Right lobe of liver (tissue), 6 donors: Measurements from ENCODE around the gene VEGFA. TPM values are rescaled to one million over a fixed set of nuclear protein-coding genes. Genes with fewer than 3 reads are reported as not detected.
A peak's percentile ranks its signal among the peaks of the same experiment; 100 is the strongest.

Source experiments
- ATAC-seq, 4 donors: fragments of 200-7000 bp; cut with Tn5 transposase; one replicate each; pipeline ENCODE4 v1.9.1; 2020; ENCODE audit warnings: mild to moderate bottlenecking in 4 of 4, moderate library complexity in 4 of 4
- DNase-seq, 3 donors: peaks; one replicate each; pipeline ENCODE4 v3.0.0-alpha.2; 2020
- H3K27ac ChIP-seq, 3 donors: fragments of 200-600 bp; one replicate each; pipeline ENCODE4 v1.8.0; 2022
- H3K27me3 ChIP-seq, 2 donors: fragments of 200-600 bp; one replicate each; pipeline ENCODE4 v1.8.0; 2022
- H3K36me3 ChIP-seq, 4 donors: fragments of 200-600 bp; sonication (generic) in 1 of 4; one replicate each; pipeline versions ENCODE4 v1.5.1 to v1.8.0; 2017 to 2022; ENCODE audit warnings: control low read depth in 1 of 4
- H3K4me1 ChIP-seq, 4 donors: fragments of 200-600 bp; sonication (generic) in 1 of 4; one replicate each; pipeline versions ENCODE4 v1.5.1 to v1.8.0; 2017 to 2022; ENCODE audit warnings: control low read depth in 1 of 4
- H3K4me3 ChIP-seq, 3 donors: fragments of 200-600 bp; one replicate each; pipeline ENCODE4 v1.8.0; 2022
- H3K9me3 ChIP-seq, 4 donors: fragments of 200-600 bp; sonication (generic) in 1 of 4; one replicate each; pipeline versions ENCODE4 v1.5.1 to v1.8.0; 2017 to 2022; ENCODE audit warnings: control low read depth in 1 of 4
- CTCF ChIP-seq, 4 donors: fragments of 200-600 bp in 3 of 4; fragments of 450-650 bp in 1 of 4; IDR thresholded peaks; one replicate each; pipeline versions ENCODE4 v1.5.1 to v1.8.0; 2016 to 2022; ENCODE audit warnings: antibody characterized with exemption in 4 of 4, mild to moderate bottlenecking in 2 of 4
- POLR2A ChIP-seq: fragments of 450-650 bp; IDR thresholded peaks from one replicate; pipeline ENCODE4 v1.6.1; 2017; ENCODE audit warnings: antibody characterized with exemption, mild to moderate bottlenecking
- WGBS: methylation state at CpG from one replicate; pipeline ENCODE4 v1.1.6; 2018; ENCODE audit warnings: low coverage, low lambda C conversion rate; ENCODE audit not compliant: insufficient coverage; ENCODE audit errors: missing lambda C conversion rate; 5-methylcytosine and 5-hydroxymethylcytosine counted together
- intact Hi-C, 2 donors: fragments of 100-400 bp; cut with DNase I; formaldehyde crosslinking; loops; one replicate each; pipeline versions ENCODE4 v1.11.2 to v1.14.1; 2022
- total RNA-seq, 6 experiments: library from RNA; depleted of rRNA in 2 of 6; stranded (reverse); fragments of >200 nt in 2 of 6; fragmentation: NEBNext Ultra II Directional in 3 of 6; extraction: Animal tissue kit (Norgen Biotek cat#: 25700) in 3 of 6; gene quantifications; one replicate each; pipeline versions ENCODE4 v1.1.0 to v1.2.4, GENCODE V29; 2016 to 2023
- donor health status: DM: no; HTN: yes; CAD: no.
- donor health status: DM: no; HTN: no; CAD: no.
- donor health status: DM: no; HTN: no; CAD: no.
- donor health status: DM: no; HTN: yes; CAD: no.
- donor health status: DM: no; HTN: yes; CAD: no.

VEGFA gene
- total RNA-seq, 6 experiments from 2014 or later: 91.3 to 571 (median 132) TPM

- intact Hi-C loops: no loop called here
- ATAC-seq: peak in 2 of 4 donors; percentile 16 to 49
Measured at GRCh38 chr6:43810965-43811732, 41.1 kb downstream of the VEGFA start.

GRCh38 chr6:43811733-43812099 lies 41.7 kb downstream of the VEGFA start:
- DNase-seq: no peak
- WGBS: 100% methylated on average over 2 of the region's 2 CpGs
- H3K27ac ChIP-seq: no peak overlapping the region
- TF ChIP-seq CTCF (IDR thresholded peaks at IDR 0.05) (no peak), POLR2A (no peak)
- H3K4me3 ChIP-seq: no peak overlapping the region
- no peaks in the 10 kb centered on the region for H3K27me3 ChIP-seq
- intact Hi-C loops: no loop called here
- H3K36me3 ChIP-seq: no peaks in the 10 kb centered on the region
- no peak for ATAC-seq
- peaks cover 0 to 32% (median 12%) of the 10 kb centered on the region in 4 donors for H3K4me1 ChIP-seq
- no peaks in the 10 kb centered on the region for H3K9me3 ChIP-seq

More at GRCh38 chr6:43810965-43811732, 41.1 kb downstream of the VEGFA start:
- H3K36me3 ChIP-seq: no peaks in the 10 kb centered on the region
- no peaks in the 10 kb centered on the region for H3K9me3 ChIP-seq
- H3K27ac ChIP-seq: no peak overlapping the region
- no peaks in the 10 kb centered on the region for H3K27me3 ChIP-seq
- TF ChIP-seq POLR2A (no peak), CTCF (IDR thresholded peaks at IDR 0.05) (no peak)
- WGBS: 53% methylated on average over 4 of the region's 6 CpGs
- H3K4me1 ChIP-seq: peaks cover 0 to 34% (median 14%) of the 10 kb centered on the region in 4 donors
- H3K4me3 ChIP-seq: no peak overlapping the region
- peak in 1 of 3 donors; percentile 55 for DNase-seq

GRCh38 chr6:43812850-43813578 lies 43.0 kb downstream of the VEGFA start:
- 35% methylated on average over 8 of the region's 8 CpGs for WGBS
- DNase-seq (no peak), ATAC-seq (peak; percentile 56 to 85 (median 72))
- Histone ChIP-seq H3K4me3 (no peak overlapping the region), H3K36me3 (no peaks in the 10 kb centered on the region), H3K9me3 (no peaks in the 10 kb centered on the region), H3K27me3 (no peaks in the 10 kb centered on the region), H3K27ac (no peak overlapping the region), H3K4me1 (peaks cover 0 to 19% (median 6%) of the 10 kb centered on the region in 4 donors)
- TF ChIP-seq CTCF (IDR thresholded peaks at IDR 0.05): no peak
- TF ChIP-seq POLR2A: no peak
- intact Hi-C loops: no loop called here

DNA sequence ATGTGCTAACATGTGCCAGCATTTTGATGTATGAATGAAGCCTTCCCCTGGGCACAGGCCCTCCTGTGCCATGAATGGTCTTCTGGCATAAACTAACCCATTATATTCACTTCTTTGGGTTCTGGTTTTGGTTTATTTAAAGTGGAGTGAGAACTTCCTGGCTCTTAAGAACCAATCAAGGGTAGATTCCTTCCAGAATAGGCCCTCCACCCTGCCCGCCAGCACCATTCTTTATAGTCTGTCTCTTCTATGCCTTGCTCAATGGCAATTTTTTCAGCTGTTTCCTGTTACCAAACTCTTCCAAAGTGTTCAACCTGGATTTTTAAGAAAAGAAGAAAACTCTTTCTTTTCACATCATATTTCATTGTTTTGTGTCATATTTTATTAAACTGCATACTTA lies 44.1 kb downstream of the VEGFA start:
- WGBS: 83% methylated on average over 1 of the region's 1 CpG
- no peak for DNase-seq
- no peak overlapping the region for H3K27ac ChIP-seq
- no peaks in the 10 kb centered on the region for H3K9me3 ChIP-seq
- no peak overlapping the region for H3K4me3 ChIP-seq
- ATAC-seq: no peak
- H3K36me3 ChIP-seq: no peaks in the 10 kb centered on the region
- H3K27me3 ChIP-seq: no peaks in the 10 kb centered on the region
- intact Hi-C loops: no loop called here
- TF ChIP-seq CTCF (IDR thresholded peaks at IDR 0.05) (no peak), POLR2A (no peak)
- peaks cover 0 to 18% (median 6%) of the 10 kb centered on the region in 4 donors for H3K4me1 ChIP-seq
